ENCODE results near the gene OLFML2A.

Gene OLFML2A

GRCh38 chr9:124760719-124761118, 16.2 kb upstream of the OLFML2A start:
- in situ Hi-C loops (cut with HindIII; ENCODE audit: low sequenced_read_pairs) = no loop called here

GRCh38 chr9:124761196-124761595, 15.7 kb upstream of the OLFML2A start:
- in situ Hi-C loops (cut with HindIII; ENCODE audit: low sequenced_read_pairs) = no loop called here

- in situ Hi-C loops (cut with HindIII; ENCODE audit: low sequenced_read_pairs) = no loop called here
Observed at GRCh38 chr9:124761710-124762109, 15.2 kb upstream of the OLFML2A start.

- in situ Hi-C loops (cut with HindIII; ENCODE audit: low sequenced_read_pairs) = no loop called here
Observed at GRCh38 chr9:124762633-124763032, 14.3 kb upstream of the OLFML2A start.

- in situ Hi-C loops (cut with HindIII; ENCODE audit: low sequenced_read_pairs) = loop anchor here (5.0 kb wide), 1 partner anchor 38 kb away; no protein-coding TSS in a partner anchor
Observed at GRCh38 chr9:124764774-124765438, 12.0 kb upstream of the OLFML2A start.

GRCh38 chr9:124765439-124765835, 11.5 kb upstream of the OLFML2A start:
- in situ Hi-C loops (cut with HindIII; ENCODE audit: low sequenced_read_pairs) = loop anchor here (5.0 kb wide), 1 partner anchor 38 kb away; no protein-coding TSS in a partner anchor

- in situ Hi-C loops (cut with HindIII; ENCODE audit: low sequenced_read_pairs) = loop anchor here (5.0 kb wide), 1 partner anchor 39 kb away; no protein-coding TSS in a partner anchor
Observed at GRCh38 chr9:124766326-124766725, 10.6 kb upstream of the OLFML2A start.

- in situ Hi-C loops (cut with HindIII; ENCODE audit: low sequenced_read_pairs) = loop anchor here (5.0 kb wide), 1 partner anchor 40 kb away; no protein-coding TSS in a partner anchor
Observed at GRCh38 chr9:124766815-124767554, 9.9 kb upstream of the OLFML2A start.

- in situ Hi-C loops (cut with HindIII; ENCODE audit: low sequenced_read_pairs) = loop anchor here (5.0 kb wide), 1 partner anchor 41 kb away; no protein-coding TSS in a partner anchor
Observed at GRCh38 chr9:124767821-124768220, 9.1 kb upstream of the OLFML2A start.

- in situ Hi-C loops (cut with HindIII; ENCODE audit: low sequenced_read_pairs) = loop anchor here (5.0 kb wide), 1 partner anchor 41 kb away; no protein-coding TSS in a partner anchor
Observed at GRCh38 chr9:124768334-124768733, 8.6 kb upstream of the OLFML2A start.

GRCh38 chr9:124768750-124769548, 8.0 kb upstream of the OLFML2A start:
- in situ Hi-C loops (cut with HindIII; ENCODE audit: low sequenced_read_pairs) = loop anchor here (5.0 kb wide), 1 partner anchor 42 kb away; no protein-coding TSS in a partner anchor

GRCh38 chr9:124769549-124770358, 7.2 kb upstream of the OLFML2A start:
- in situ Hi-C loops (cut with HindIII; ENCODE audit: low sequenced_read_pairs) = loop anchor here (5.0 kb wide), 2 partner anchors 42 to 103 kb away; no protein-coding TSS in a partner anchor

- in situ Hi-C loops (cut with HindIII; ENCODE audit: low sequenced_read_pairs) = loop anchor here (5.0 kb wide), 1 partner anchor 102 kb away; no protein-coding TSS in a partner anchor
Observed at GRCh38 chr9:124770359-124771020, 6.4 kb upstream of the OLFML2A start.

- in situ Hi-C loops (cut with HindIII; ENCODE audit: low sequenced_read_pairs) = loop anchor here (5.0 kb wide), 1 partner anchor 101 kb away; no protein-coding TSS in a partner anchor
Observed at GRCh38 chr9:124771021-124771866, 5.7 kb upstream of the OLFML2A start, which contains the start of gene NR6A1. TSS of gene NR6A1 (minus strand) at chr9:124771311.

GRCh38 chr9:124771867-124772679, 4.9 kb upstream of the OLFML2A start:
- in situ Hi-C loops (cut with HindIII; ENCODE audit: low sequenced_read_pairs) = loop anchor here (5.0 kb wide), 1 partner anchor 100 kb away; no protein-coding TSS in a partner anchor

GRCh38 chr9:124772877-124773276, 4.1 kb upstream of the OLFML2A start:
- in situ Hi-C loops (cut with HindIII; ENCODE audit: low sequenced_read_pairs) = loop anchor here (5.0 kb wide), 1 partner anchor 99 kb away; no protein-coding TSS in a partner anchor

GRCh38 chr9:124773473-124774128, 3.3 kb upstream of the OLFML2A start:
- in situ Hi-C loops (cut with HindIII; ENCODE audit: low sequenced_read_pairs) = loop anchor here (5.0 kb wide), 1 partner anchor 99 kb away; no protein-coding TSS in a partner anchor
